HG03060 (cell line): ENCODE results near the gene RNU7-1.

Experiments
- ATAC-seq: cut with Tn5 transposase; IDR thresholded peaks from one replicate; pipeline ENCODE4 v1.9.1; 2021; ENCODE audit warnings: low read depth, moderate number of reproducible peaks; ENCODE audit not compliant: unreplicated experiment

Gene RNU7-1

DNA sequence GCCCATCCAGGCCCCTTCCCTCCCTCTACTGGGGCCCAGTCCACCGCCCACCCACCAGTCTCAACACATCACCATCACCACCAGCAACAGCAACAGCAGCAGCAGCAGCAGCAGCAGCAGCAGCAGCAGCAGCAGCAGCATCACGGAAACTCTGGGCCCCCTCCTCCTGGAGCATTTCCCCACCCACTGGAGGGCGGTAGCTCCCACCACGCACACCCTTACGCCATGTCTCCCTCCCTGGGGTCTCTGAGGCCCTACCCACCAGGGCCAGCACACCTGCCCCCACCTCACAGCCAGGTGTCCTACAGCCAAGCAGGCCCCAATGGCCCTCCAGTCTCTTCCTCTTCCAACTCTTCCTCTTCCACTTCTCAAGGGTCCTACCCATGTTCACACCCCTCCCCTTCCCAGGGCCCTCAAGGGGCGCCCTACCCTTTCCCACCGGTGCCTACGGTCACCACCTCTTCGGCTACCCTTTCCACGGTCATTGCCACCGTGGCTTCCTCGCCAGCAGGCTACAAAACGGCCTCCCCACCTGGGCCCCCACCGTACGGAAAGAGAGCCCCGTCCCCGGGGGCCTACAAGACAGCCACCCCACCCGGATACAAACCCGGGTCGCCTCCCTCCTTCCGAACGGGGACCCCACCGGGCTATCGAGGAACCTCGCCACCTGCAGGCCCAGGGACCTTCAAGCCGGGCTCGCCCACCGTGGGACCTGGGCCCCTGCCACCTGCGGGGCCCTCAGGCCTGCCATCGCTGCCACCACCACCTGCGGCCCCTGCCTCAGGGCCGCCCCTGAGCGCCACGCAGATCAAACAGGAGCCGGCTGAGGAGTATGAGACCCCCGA lies 6.8 kb upstream of the RNU7-1 start:
- no peak for ATAC-seq

DNA sequence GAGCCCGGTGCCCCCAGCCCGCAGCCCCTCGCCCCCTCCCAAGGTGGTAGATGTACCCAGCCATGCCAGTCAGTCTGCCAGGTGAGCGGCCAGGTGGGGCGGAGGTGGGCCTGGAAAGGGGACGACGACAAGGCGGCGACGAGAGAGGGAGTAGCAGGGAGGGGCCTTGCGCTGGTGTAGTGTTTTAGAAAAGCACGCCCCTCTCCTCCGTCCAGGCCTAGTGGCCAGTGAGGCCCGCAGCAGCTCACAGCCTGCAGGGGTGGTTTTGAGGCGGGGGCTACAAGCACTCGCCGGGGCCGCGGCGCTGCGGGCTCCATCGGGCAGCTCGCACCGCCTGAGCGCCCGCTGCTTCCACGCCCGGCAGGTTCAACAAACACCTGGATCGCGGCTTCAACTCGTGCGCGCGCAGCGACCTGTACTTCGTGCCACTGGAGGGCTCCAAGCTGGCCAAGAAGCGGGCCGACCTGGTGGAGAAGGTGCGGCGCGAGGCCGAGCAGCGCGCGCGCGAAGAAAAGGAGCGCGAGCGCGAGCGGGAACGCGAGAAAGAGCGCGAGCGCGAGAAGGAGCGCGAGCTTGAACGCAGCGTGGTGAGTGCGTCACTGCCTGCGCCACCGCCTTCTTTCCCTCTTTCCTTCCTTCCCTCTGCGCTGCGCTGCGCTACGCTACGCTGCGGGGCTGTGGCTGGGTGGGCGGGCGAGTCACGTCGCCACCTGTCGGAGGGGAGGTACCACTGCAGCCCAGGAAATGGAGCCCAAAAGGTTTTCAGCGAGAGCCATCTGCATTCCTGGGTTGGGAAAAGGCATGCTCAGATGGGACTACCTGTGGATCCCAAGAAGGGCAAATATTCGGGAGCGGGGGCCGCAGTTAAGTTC lies 5.9 kb upstream of the RNU7-1 start:
- peak; percentile 84 for ATAC-seq

DNA sequence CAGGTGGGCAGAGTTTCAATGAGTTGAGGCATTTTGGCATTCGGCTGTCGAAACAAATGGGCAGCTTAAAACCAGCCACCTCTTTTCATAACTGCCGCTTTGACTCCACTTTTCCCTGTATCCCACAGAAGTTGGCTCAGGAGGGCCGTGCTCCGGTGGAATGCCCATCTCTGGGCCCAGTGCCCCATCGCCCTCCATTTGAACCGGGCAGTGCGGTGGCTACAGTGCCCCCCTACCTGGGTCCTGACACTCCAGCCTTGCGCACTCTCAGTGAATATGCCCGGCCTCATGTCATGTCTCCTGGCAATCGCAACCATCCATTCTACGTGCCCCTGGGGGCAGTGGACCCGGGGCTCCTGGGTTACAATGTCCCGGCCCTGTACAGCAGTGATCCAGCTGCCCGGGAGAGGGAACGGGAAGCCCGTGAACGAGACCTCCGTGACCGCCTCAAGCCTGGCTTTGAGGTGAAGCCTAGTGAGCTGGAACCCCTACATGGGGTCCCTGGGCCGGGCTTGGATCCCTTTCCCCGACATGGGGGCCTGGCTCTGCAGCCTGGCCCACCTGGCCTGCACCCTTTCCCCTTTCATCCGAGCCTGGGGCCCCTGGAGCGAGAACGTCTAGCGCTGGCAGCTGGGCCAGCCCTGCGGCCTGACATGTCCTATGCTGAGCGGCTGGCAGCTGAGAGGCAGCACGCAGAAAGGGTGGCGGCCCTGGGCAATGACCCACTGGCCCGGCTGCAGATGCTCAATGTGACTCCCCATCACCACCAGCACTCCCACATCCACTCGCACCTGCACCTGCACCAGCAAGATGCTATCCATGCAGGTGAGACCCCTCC lies 5.0 kb upstream of the RNU7-1 start:
- no peak for ATAC-seq

DNA sequence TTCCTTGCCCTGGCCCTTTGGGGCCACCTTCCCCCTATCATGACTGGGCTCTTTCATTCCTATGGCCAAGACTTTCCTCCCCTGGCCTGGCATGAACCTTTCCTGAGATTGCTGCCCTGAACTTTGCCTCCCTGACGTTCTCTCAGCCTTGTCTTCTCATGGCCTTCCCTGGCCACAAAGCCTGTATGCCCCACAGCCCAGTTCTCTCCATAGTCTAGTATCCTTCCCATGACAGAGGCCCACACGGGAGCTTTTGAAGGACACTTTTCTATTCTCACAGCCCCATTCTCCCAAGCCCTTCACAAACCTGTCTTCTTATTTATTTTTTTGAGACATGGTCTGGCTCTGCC lies 4.5 kb upstream of the RNU7-1 start:
- ATAC-seq, result no peak

DNA sequence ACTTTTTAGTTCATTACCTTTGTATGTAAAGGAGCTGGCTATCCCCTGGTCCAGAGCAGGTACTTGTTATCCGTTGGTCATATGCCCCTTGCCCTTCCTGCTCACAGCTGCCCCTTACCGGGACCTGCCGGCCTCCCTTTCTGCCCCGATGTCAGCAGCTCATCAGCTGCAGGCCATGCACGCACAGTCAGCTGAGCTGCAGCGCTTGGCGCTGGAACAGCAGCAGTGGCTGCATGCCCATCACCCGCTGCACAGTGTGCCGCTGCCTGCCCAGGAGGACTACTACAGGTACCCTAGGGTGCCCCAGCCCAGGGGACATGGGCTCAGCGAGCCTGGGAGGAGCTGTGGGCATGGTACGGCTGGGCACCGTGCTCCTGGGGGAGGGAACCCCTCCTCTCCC lies 2.3 kb upstream of the RNU7-1 start:
- no peak for ATAC-seq

DNA sequence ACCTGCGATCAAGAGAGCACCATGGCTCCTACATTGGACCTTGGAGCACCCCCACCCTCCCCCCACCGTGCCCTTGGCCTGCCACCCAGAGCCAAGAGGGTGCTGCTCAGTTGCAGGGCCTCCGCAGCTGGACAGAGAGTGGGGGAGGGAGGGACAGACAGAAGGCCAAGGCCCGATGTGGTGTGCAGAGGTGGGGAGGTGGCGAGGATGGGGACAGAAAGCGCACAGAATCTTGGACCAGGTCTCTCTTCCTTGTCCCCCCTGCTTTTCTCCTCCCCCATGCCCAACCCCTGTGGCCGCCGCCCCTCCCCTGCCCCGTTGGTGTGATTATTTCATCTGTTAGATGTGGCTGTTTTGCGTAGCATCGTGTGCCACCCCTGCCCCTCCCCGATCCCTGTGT lies 1.8 kb upstream of the RNU7-1 start:
- ATAC-seq, result no peak

DNA sequence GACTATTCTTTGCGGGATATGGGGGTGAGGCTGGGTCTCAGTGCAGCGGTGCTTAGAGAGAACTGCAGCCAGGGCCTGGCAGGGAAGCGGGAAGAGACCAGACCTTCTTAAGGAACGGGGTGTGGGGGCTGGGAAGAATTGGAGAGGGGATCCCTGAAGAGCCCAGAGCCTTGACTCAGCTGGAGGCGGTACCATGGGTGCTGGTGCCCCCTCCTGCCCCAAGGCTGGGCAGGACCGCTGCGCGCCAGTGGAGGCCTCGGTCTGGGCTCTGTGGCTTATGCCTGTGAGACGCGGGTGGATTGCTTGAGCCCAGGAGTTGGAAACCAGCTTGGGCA lies 1.3 kb upstream of the RNU7-1 start:
- no peak for ATAC-seq

DNA sequence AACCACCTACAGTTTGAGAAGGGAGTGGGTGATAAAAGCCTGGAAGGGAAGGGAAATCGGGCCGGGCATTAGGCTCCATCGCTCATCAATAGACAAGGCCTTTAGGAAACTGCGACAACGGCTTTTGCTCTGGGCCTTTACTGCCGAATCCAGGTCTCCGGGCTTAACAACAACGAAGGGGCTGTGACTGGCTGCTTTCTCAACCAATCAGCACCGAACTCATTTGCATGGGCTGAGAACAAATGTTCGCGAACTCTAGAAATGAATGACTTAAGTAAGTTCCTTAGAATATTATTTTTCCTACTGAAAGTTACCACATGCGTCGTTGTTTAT lies 261 bp upstream of the RNU7-1 start:
- ATAC-seq, result no peak

DNA sequence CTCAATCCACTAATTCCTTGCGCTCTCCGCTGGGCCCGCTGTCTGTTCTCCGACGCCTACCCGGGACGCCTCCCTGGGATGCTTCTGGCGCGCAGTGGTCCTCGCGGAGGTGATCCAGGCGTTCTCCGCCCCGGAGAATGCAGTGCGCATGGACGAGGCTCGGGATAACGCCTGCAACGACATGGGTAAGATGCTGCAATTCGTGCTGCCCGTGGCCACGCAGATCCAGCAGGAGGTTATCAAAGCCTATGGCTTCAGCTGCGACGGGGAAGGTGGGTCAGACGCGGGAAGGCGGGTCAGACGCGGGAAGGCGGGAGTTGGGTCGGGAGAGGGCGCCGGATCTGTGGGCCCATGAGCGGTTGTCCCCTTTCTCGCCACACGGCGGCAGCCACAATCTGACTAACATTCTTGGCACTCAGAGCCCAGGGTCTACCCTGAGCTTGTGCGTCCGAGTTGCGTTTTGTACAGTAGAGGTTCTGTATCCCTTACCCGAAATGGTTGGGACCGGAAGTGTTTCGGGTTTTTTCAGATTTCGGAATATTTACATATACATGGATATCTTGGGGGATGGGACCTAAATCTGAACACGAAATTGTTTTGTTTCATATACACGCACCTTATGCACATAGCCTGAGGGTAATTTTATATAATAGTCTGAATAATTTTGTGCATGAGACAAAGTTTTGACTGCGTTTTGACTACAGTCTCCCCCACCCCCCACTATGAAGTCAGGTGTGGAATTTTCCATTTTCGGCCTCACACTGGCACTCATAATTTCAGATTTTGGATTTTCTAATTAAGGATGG lies 968 bp downstream of the RNU7-1 start:
- ATAC-seq, result no peak

DNA sequence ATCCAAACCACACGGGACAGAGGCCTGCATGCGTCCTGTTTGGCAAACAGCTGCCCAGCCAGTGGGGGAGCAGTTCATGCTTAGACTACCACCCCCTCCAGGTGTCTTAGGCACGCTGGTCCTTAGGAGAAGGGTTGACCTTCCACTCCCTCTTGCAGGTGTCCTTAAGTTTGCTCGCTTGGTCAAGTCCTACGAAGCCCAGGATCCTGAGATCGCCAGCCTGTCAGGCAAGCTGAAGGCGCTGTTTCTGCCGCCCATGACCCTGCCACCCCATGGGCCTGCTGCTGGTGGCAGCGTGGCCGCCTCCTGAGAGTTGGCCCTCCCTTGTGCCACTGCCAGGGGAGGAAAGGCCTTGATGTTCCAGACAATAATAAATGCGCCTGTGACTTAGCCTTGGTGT lies 2.0 kb downstream of the RNU7-1 start:
- ATAC-seq, result no peak

DNA sequence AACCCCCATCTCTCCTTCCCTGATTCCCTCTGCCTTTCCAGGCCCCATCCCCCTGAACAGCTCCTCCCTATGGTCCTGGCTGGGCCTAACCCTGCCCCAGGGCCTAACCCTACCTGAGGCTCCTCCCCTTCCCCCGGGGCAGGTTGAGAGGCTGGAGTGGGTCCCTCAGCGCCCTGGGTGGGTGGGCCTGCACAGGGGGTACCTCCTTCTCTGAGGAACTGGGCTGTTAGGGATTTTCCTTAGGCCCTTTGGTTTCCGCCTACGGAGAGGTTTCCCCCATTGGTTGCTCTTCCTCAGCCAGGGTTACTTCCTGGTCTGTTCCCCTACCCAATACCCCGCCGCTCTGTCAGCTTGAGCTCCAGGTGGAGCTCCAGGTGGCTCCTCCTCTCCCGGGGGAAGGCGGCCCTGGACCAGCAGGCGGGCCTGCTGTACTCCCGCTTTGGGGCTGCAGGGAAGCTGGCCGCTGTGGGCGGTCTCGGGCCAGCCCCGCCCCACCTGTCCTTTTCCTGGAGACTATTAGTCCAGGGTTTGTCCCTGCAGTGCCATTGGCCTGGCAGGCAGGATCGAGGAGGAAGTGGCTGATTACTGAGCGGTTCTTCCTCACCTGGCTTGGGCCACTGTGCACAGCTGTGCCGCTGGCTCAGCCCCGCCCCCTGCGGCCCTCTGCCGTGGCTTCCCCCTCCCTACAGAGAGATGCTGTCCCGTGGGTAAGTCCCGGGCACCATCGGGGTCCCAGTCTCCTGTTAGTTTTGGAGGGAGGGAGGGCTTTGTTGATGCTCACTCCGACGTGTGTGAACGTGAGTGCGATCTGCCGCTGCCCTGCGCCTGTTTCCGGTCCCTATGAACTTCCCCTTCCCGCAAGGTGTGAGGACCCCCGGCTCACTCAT lies 2.7 kb downstream of the RNU7-1 start:
- ATAC-seq, result no peak

DNA sequence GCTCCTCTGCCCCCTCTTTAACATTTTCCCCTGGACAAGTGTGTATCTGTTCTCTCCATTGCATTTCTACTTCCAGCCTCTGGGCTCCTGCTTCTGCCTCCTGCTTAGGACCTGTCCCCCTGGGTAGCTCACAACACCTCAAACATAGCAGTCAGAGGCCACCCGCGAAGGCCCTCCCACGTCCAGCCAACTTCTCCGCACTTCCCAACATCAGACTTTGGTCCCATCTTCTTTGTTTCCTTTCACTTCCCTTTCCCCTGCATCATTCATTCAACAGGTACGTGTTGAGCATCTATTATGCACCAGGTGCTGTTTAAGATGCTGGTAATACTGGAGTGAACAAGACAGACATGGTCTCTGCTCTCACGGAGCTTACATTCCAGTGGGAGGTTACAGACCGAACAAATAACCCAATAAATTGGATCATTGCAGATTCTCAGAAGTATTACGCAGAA lies 3.3 kb downstream of the RNU7-1 start:
- no peak for ATAC-seq

DNA sequence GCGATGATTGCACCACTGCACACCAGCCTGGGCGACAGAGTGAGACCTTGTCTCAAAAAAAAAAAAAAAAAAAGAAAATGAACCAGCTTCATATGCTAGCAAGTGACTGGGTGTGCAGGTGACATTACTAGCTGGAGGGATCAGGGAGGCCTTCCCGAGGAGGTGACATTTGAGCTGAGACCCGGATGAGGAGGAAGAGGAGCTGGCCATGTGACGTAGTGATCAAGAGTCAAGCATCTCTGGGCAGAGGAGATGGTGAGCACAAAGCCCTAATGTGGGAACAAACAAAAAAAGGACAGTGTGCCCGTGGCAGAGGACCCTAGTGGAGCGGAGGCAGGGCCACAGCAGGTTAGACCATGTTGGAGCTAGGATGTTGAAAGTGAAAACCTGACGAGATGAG lies 4.0 kb downstream of the RNU7-1 start:
- ATAC-seq, result no peak

DNA sequence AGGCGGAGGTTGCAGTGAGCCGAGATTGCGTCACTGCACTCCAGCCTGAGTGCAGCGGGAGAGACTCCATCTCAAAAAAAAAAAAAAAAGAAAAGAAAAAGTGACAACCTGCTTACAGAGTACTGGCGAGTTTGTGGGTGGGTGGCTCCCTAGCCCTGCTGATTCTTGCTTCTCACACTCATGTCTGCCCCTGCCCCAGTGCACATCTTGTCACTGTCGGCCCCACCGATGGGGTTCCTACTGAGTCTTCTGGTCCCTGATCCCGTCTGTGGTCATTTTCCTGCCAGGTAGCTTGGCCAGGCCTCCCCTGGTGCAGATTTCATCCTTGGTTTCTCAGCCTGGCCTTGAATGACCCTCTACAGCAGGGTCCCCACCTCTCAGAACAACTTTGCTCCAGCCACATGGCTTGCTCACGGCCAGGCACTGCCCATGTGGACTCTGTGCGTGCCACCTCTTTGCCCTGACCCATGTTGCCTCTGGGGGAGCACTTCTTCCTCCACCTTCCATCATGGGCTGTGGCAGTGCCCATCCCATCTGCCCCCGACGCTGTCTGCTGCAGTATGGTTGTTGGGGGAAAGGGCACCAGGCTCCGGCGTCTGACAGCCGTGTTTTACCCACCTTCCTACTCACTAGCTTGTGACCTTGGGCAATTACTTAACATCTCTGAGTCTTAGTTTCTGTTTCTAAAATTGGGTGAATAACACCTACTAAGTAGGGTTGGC lies 5.4 kb downstream of the RNU7-1 start:
- no peak for ATAC-seq

DNA sequence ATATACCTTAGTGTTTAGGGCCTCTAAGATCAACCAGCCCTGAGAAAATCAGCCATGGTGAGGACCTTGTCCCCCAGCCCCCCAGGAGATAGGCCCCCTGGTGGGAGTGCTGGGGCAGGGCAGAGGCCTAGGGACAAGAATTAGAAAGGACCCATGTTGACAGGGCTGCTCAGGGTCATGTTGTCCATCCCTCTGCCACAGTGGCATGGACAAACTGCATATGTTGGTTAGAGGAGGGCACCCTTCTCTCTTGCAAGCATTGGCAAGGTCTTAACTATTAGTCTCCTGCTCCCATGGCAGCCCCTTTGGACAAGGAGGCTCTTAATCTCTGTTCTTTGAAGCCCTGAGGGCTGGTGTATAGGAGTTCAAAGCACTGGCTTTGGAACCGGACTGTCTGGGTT lies 6.8 kb downstream of the RNU7-1 start:
- no peak for ATAC-seq

DNA sequence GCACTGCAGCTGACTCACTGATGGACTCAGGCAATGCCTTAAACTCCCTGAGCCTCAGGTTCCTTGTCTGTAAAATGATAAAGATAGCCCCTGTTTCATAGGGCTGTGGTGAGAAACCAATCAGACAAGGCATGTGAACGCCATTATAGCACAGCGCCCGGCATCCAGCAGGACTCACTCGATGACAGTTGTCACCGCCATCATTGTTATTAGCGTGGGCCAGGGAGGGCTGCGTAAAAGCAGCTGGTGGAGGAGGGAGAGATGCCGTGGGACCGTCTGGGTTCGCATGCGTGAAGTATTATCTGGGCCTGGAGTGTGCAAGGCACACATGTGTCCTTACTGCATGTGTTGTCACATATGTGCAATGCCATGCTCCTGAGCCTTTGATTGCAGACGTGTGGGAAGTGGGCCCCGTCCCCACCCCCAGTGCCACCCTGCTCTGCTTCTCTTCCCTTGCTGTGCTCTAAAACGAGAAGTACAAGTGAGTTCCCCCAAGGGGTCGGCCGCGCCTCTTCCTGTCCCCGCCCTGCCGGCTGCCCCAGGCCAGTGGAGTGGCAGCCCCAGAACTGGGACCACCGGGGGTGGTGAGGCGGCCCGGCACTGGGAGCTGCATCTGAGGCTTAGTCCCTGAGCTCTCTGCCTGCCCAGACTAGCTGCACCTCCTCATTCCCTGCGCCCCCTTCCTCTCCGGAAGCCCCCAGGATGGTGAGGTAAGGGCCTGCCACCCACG lies 7.4 kb downstream of the RNU7-1 start, which contains the start of gene PTPN6:
Gene PTPN6 (plus strand): TSS at position 546 of the 730 bp plus-strand sequence. CDS start 157 bp downstream, at position 703.
- ATAC-seq, result no peak

DNA sequence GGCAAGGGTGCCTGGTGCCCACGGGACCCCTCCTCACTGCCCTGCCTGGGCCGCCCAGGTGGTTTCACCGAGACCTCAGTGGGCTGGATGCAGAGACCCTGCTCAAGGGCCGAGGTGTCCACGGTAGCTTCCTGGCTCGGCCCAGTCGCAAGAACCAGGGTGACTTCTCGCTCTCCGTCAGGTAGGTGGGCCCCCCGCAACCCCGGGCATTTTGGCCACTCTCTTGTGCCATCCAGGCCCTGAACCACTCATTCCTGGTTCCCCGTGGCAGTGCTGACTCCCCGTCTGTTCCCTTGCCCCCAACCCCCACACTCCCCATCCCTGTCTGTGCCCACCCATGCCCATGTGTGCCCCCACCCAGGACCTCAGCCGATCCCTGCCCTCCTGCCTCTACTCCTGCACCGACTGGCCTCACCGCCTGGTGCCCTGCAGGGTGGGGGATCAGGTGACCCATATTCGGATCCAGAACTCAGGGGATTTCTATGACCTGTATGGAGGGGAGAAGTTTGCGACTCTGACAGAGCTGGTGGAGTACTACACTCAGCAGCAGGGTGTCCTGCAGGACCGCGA lies 8.0 kb downstream of the RNU7-1 start:
- no peak for ATAC-seq
